DND-41 (cell line): ENCODE results near the gene FHOD3.

Source experiments
- ATAC-seq: fragments of 200-7000 bp; cut with Tn5 transposase; 3 replicates; pipeline ENCODE4 v1.9.1; 2021; ENCODE audit warnings: low read depth; ENCODE audit not compliant: insufficient read depth
- DNase-seq: peaks from one replicate; pipeline ENCODE4 v3.0.0-alpha.2; 2020
- H2AFZ ChIP-seq: 2 replicates; pipeline ENCODE4 v1.6.0; 2012; ENCODE audit warnings: low read depth, low read length
- H3K27ac ChIP-seq: 2 replicates; pipeline ENCODE4 v1.5.1; 2012; ENCODE audit warnings: low read length, inconsistent platforms
- H3K27me3 ChIP-seq: fragments of 200-600 bp; sonication (generic); 2 replicates; pipeline ENCODE4 v1.6.0; 2012; ENCODE audit warnings: low read length, mild to moderate bottlenecking, inconsistent platforms; ENCODE audit not compliant: insufficient read depth, poor library complexity
- H3K36me3 ChIP-seq: 2 replicates; pipeline ENCODE4 v1.5.1; 2012; ENCODE audit warnings: low read length, inconsistent platforms; ENCODE audit not compliant: insufficient read depth
- H3K4me1 ChIP-seq: 2 replicates; pipeline ENCODE4 v1.5.1; 2012; ENCODE audit warnings: mild to moderate bottlenecking, low read length; ENCODE audit not compliant: insufficient read depth
- H3K4me2 ChIP-seq: 2 replicates; pipeline ENCODE4 v1.6.0; 2012; ENCODE audit warnings: mild to moderate bottlenecking, moderate library complexity, low read length, inconsistent platforms; ENCODE audit not compliant: insufficient read depth
- H3K4me3 ChIP-seq, 2 experiments: fragments of 200-600 bp in 1 of 2; shearing (Covaris generic) in 1 of 2; 2 replicates each; pipeline ENCODE4 v1.5.1; 2012 to 2016; ENCODE audit warnings: inconsistent platforms in 2 of 2, low read length in 2 of 2, mild to moderate bottlenecking in 2 of 2, low read depth in 1 of 2, moderate library complexity in 1 of 2
- H3K79me2 ChIP-seq: 2 replicates; pipeline ENCODE4 v1.6.0; 2012; ENCODE audit warnings: low read length, inconsistent platforms; ENCODE audit not compliant: insufficient read depth
- H3K9ac ChIP-seq: 2 replicates; pipeline ENCODE4 v1.6.0; 2012; ENCODE audit warnings: low read depth, mild to moderate bottlenecking, inconsistent platforms, low read length, moderate library complexity
- H3K9me3 ChIP-seq: 2 replicates; pipeline ENCODE4 v1.5.1; 2012; ENCODE audit warnings: low read length, moderate library complexity, mild to moderate bottlenecking, inconsistent platforms; ENCODE audit not compliant: insufficient read depth, severe bottlenecking
- H4K20me1 ChIP-seq: 2 replicates; pipeline ENCODE4 v1.6.0; 2012; ENCODE audit warnings: low read length; ENCODE audit not compliant: insufficient read depth
- EZH2 ChIP-seq: IDR thresholded peaks from 3 replicates; pipeline ENCODE4 v1.6.1; 2012; ENCODE audit warnings: borderline replicate concordance, low read depth, mild to moderate bottlenecking, moderate library complexity, low read length, inconsistent platforms; ENCODE audit not compliant: severe bottlenecking
- TF ChIP-seq, protein P1 (sequence below): IDR thresholded peaks from 2 replicates; pipeline ENCODE4 v1.5.1; 2012; ENCODE audit warnings: borderline replicate concordance, low read length, moderate library complexity, mild to moderate bottlenecking; ENCODE audit not compliant: poor library complexity, severe bottlenecking; ENCODE audit errors: extremely low read depth

FHOD3 gene

DNA sequence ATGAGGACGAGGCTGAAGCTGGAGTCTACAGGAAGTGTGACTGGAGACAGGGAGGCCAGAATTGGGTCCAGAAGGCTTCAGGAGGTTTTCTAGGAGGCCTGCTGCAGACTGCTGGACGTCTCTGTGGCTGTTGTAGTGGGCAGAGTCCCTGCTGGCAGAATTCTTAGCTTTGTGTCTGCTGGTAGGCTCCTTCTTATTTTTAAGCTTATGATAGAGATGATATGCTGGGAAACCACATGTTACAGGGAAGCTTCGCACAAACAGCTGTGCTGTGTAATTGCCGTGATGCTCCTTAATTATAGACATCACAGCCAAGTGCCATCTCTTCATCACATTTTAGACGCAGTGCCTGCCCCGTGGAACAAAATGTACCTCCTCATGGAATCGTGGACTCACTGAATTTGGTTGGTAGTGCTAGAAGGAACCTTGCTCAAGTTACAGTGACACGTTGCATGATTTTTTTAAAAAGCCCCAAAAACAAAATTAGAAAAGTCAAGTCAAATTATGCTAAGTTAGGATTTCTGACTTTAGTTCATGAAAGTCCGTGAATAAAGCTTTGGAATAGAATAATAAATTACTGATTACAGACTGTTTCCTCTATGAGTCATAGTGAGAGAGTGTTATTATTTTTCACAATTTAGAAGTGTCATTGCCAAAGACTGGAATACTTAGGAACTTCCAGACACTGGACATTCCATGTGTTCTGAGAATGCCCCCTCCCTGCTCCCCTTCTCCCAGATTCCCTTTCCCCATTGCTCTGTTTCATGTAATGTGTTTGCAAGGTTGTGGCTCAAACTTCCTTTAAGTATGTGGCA, 144.1 kb downstream of the FHOD3 start:
- H3K27me3 ChIP-seq = peaks cover 8% of the 10 kb centered on the region
- no peak overlapping the region for H3K27ac ChIP-seq
- H2AFZ ChIP-seq = no peak overlapping the region
- DNase-seq (no peak), ATAC-seq (no peak)
- H3K79me2 ChIP-seq = no peaks in the 10 kb centered on the region
- H3K9ac ChIP-seq = no peak overlapping the region
- TF ChIP-seq, protein P1, sequence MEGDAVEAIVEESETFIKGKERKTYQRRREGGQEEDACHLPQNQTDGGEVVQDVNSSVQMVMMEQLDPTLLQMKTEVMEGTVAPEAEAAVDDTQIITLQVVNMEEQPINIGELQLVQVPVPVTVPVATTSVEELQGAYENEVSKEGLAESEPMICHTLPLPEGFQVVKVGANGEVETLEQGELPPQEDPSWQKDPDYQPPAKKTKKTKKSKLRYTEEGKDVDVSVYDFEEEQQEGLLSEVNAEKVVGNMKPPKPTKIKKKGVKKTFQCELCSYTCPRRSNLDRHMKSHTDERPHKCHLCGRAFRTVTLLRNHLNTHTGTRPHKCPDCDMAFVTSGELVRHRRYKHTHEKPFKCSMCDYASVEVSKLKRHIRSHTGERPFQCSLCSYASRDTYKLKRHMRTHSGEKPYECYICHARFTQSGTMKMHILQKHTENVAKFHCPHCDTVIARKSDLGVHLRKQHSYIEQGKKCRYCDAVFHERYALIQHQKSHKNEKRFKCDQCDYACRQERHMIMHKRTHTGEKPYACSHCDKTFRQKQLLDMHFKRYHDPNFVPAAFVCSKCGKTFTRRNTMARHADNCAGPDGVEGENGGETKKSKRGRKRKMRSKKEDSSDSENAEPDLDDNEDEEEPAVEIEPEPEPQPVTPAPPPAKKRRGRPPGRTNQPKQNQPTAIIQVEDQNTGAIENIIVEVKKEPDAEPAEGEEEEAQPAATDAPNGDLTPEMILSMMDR = no peak
- no peak for TF ChIP-seq EZH2
- H3K9me3 ChIP-seq = no peaks in the 10 kb centered on the region
- no peaks in the 10 kb centered on the region for H3K4me1 ChIP-seq
- no peaks in the 10 kb centered on the region for H3K36me3 ChIP-seq
- no peak overlapping the region for H3K4me3 ChIP-seq
- H3K4me2 ChIP-seq = no peak overlapping the region
- no peaks in the 10 kb centered on the region for H4K20me1 ChIP-seq

- Histone ChIP-seq H3K27me3 (peaks cover 10% of the 10 kb centered on the region), H3K79me2 (no peaks in the 10 kb centered on the region), H4K20me1 (no peaks in the 10 kb centered on the region), H3K9me3 (no peaks in the 10 kb centered on the region), H3K36me3 (no peaks in the 10 kb centered on the region), H3K4me2 (no peak overlapping the region), H3K4me1 (no peaks in the 10 kb centered on the region), H3K27ac (no peak overlapping the region), H3K9ac (no peak overlapping the region), H3K4me3 (no peak overlapping the region), H2AFZ (no peak overlapping the region)
- ATAC-seq (no peak), DNase-seq (no peak)
- no peak for TF ChIP-seq EZH2
- TF ChIP-seq, protein P1 = no peak
Measured at GRCh38 chr18:36442717-36443116, 145.2 kb downstream of the FHOD3 start.

DNA sequence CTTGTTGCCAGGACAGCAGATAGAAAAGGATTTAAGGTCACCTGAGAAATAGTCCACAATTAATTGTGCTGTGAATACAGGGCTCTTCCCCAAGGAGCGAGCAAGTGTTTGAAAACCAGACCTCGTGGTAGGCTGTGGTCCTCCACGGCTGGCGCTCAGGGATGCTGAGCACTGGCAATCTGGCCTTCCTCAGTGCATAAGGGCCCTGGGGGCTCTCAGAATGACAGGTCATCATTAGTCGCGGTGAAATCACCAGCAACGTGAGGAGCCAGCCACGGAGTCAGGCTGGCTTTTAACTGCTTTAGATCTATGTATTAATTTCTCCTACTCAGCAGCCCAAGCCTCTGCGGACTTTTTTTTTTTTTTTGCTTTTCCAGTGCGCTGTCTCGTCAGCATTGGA, 148.5 kb downstream of the FHOD3 start:
- no peak for ATAC-seq
- no peak overlapping the region for H3K27ac ChIP-seq
- no peaks in the 10 kb centered on the region for H3K4me1 ChIP-seq
- H3K36me3 ChIP-seq = no peaks in the 10 kb centered on the region
- H4K20me1 ChIP-seq = no peaks in the 10 kb centered on the region
- no peak overlapping the region for H3K4me3 ChIP-seq
- H3K27me3 ChIP-seq = peaks cover 10% of the 10 kb centered on the region
- H2AFZ ChIP-seq = no peak overlapping the region
- H3K79me2 ChIP-seq = no peaks in the 10 kb centered on the region
- DNase-seq = no peak
- H3K9ac ChIP-seq = no peak overlapping the region
- H3K4me2 ChIP-seq = no peak overlapping the region
- no peaks in the 10 kb centered on the region for H3K9me3 ChIP-seq
- TF ChIP-seq, protein P1 = no peak
- no peak for TF ChIP-seq EZH2
